Right lobe of liver (tissue), 4 donors: ENCODE measurements around the gene NUCKS1.

Experiments used
- CTCF ChIP-seq, 4 donors: fragments of 200-600 bp in 3 of 4; fragments of 450-650 bp in 1 of 4; IDR thresholded peaks; one replicate each; pipeline versions ENCODE4 v1.5.1 to v1.8.0; 2016 to 2022; ENCODE audit warnings: antibody characterized with exemption in 4 of 4, mild to moderate bottlenecking in 2 of 4
- POLR2A ChIP-seq: fragments of 450-650 bp; IDR thresholded peaks from one replicate; pipeline ENCODE4 v1.6.1; 2017; ENCODE audit warnings: antibody characterized with exemption, mild to moderate bottlenecking
- donor health status: DM: no; HTN: no; CAD: no.
- donor health status: DM: no; HTN: no; CAD: no.
- donor health status: DM: no; HTN: yes; CAD: no.

- TF ChIP-seq CTCF (IDR thresholded peaks at IDR 0.05) (no peak), POLR2A (no peak)
Measured at GRCh38 chr1:205741681-205742080, 8.3 kb downstream of the NUCKS1 start.
